ENCODE measurements around the gene REEP5.

GRCh38 chr5:112933651-112934365, 11.8 kb upstream of the REEP5 start:
- TF ChIP-seq, protein P1, sequence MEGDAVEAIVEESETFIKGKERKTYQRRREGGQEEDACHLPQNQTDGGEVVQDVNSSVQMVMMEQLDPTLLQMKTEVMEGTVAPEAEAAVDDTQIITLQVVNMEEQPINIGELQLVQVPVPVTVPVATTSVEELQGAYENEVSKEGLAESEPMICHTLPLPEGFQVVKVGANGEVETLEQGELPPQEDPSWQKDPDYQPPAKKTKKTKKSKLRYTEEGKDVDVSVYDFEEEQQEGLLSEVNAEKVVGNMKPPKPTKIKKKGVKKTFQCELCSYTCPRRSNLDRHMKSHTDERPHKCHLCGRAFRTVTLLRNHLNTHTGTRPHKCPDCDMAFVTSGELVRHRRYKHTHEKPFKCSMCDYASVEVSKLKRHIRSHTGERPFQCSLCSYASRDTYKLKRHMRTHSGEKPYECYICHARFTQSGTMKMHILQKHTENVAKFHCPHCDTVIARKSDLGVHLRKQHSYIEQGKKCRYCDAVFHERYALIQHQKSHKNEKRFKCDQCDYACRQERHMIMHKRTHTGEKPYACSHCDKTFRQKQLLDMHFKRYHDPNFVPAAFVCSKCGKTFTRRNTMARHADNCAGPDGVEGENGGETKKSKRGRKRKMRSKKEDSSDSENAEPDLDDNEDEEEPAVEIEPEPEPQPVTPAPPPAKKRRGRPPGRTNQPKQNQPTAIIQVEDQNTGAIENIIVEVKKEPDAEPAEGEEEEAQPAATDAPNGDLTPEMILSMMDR (IDR thresholded peaks at IDR 0.05): no peak
- no peak for TF ChIP-seq POLR2A (IDR thresholded peaks at IDR 0.05)

All from Peyer's patch (tissue), 4 donors.